Activated CD8-positive, alpha-beta memory T cell treated with anti-CD3 and anti-CD28 coated beads for 36 hours (primary cell): ENCODE results near the gene SFTPB. TPM values are rescaled to one million over a fixed set of nuclear protein-coding genes. Genes with fewer than 3 reads are reported as not detected.
"Not testable (repeated sequence)": the region's sequence is repeated elsewhere in the genome, so short reads cannot be mapped to it uniquely, and the experiment has no call there.

Experiments
- CTCF ChIA-PET: fragments of 350-600 bp; sonication (Branson Sonifier 250); formaldehyde crosslinking; loops from one replicate; lab custom pipeline; 2021; ENCODE audit warnings: antibody characterized with exemption; lab: Charles Lee
- POLR2A ChIA-PET: fragments of 350-600 bp; sonication (Branson Sonifier 250); formaldehyde crosslinking; loops from one replicate; lab custom pipeline; 2021; ENCODE audit warnings: antibody characterized with exemption; lab: Charles Lee
- total RNA-seq, 2 experiments: library from RNA; stranded (reverse); gene quantifications; one replicate each; pipeline ENCODE4 v1.2.3, GENCODE V29; 2021

The SFTPB gene
- not detected for total RNA-seq

- POLR2A ChIA-PET: no interaction called here
- CTCF ChIA-PET: interaction anchor here (0.5 to 1.4 kb wide), 2 partner anchors 31 to 152 kb away, joined by 3 to 4 read pairs; no protein-coding TSS in a partner anchor
These were observed at the start of gene SFTPB for GRCh38 chr2:85668009-85668856. SFTPB (minus strand) TSS chr2:85668199; CDS start chr2:85668183, 16 bp downstream.

- POLR2A ChIA-PET: no interaction called here
These were observed 49.5 kb upstream of the SFTPB start for GRCh38 chr2:85717308-85718008.

DNA sequence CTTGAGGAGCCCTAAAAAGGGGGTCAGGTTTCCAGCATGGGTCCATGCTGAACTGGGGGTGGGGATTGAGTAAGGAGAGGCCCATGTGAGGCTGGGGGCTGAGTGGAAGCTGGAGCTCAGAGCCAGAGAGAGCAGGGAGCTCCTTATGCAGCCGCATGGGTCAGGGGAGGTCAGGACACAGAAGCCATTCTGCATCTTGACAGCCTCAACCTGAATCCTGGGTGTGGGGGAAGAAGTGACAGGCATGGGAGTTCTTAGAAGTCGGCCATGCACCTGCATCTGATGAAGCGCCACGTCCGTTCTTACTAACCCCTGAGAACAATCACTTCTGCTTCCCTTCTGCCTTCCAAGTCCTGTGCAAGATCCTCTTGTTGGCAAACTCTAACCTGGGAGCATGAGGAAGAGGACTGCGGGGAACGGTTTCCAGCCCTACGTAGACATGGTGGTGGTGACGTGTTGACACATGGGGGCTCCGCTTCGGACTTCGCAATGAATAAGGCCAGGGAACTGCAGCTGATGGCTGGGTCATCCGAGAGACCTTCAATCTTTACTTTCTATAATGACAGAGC lies 48.4 kb upstream of the SFTPB start:
- ChIA-PET CTCF (no interaction called here), POLR2A (no interaction called here)

More at GRCh38 chr2:85717308-85718008, 49.5 kb upstream of the SFTPB start:
- CTCF ChIA-PET: interaction anchor here (1.3 kb wide), 1 partner anchor 80 kb away, joined by 3 read pairs; no protein-coding TSS in a partner anchor

GRCh38 chr2:85714841-85715240 lies 46.8 kb upstream of the SFTPB start:
- POLR2A ChIA-PET: no interaction called here

GRCh38 chr2:85714421-85714820 lies 46.4 kb upstream of the SFTPB start:
- CTCF ChIA-PET: interaction anchor here (0.6 to 1.5 kb wide), 3 partner anchors 9 to 266 kb away, joined by 3 to 4 read pairs (median 3); no protein-coding TSS in a partner anchor
- POLR2A ChIA-PET: not testable (repeated sequence)

More at GRCh38 chr2:85714841-85715240, 46.8 kb upstream of the SFTPB start:
- CTCF ChIA-PET: interaction anchor here (0.6 to 1.2 kb wide), 3 partner anchors 10 to 266 kb away, joined by 3 read pairs; no protein-coding TSS in a partner anchor

DNA sequence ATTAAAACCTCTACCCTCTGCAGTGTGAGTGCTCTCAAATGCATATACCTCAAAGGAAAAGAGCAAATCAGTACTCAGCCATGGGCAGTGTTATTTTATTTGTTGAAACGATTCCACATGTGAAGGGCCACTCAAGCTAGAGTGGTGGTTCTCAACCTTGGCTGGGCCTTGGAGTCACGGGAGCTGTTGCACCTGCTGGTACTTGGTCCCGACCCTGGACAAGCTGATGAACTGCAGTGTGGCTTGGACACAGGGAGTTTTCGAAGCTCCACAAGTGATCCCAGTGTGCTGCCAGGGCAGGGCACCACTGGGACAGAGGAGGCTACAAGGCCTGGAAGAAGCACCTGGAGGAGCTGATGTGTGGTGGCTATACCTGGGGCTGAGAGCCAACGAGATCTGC lies 45.8 kb upstream of the SFTPB start:
- ChIA-PET CTCF (interaction anchor here (1.5 to 1.6 kb wide), 2 partner anchors 16 to 101 kb away, joined by 3 to 4 read pairs; no protein-coding TSS in a partner anchor), POLR2A (no interaction called here)

GRCh38 chr2:85712849-85713612 lies 45.0 kb upstream of the SFTPB start:
- CTCF ChIA-PET: interaction anchor here (1.0 to 1.6 kb wide), 5 partner anchors 9 to 102 kb away, joined by 3 to 7 read pairs (median 3); no protein-coding TSS in a partner anchor
- POLR2A ChIA-PET: no interaction called here

DNA sequence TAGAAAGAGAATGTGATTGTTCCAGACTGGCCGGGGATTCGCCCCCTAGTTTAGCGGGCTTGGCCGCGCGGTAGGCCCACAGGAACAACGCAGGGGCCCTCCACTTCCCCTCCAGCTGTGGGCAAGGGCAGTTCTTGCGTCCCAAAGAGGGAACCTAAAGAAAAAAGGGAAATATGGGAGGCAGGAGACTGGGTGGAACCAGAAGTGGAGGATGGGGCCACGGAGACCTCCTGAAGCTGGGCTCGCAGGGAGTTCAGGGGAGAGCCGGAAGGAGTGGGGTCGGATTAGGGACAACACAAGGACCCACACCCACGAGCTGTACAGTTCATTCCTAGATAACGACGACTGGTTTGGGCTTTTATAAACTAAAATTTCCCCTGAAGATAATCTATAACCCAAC lies 44.3 kb upstream of the SFTPB start:
- ChIA-PET CTCF (interaction anchor here (1.0 to 1.6 kb wide), 4 partner anchors 8 to 102 kb away, joined by 3 to 7 read pairs (median 3); no protein-coding TSS in a partner anchor), POLR2A (no interaction called here)

GRCh38 chr2:85711578-85712060 lies 43.6 kb upstream of the SFTPB start:
- ChIA-PET CTCF (interaction anchor here (1.6 kb wide), 1 partner anchor 32 kb away, joined by 7 read pairs; no protein-coding TSS in a partner anchor), POLR2A (no interaction called here)

DNA sequence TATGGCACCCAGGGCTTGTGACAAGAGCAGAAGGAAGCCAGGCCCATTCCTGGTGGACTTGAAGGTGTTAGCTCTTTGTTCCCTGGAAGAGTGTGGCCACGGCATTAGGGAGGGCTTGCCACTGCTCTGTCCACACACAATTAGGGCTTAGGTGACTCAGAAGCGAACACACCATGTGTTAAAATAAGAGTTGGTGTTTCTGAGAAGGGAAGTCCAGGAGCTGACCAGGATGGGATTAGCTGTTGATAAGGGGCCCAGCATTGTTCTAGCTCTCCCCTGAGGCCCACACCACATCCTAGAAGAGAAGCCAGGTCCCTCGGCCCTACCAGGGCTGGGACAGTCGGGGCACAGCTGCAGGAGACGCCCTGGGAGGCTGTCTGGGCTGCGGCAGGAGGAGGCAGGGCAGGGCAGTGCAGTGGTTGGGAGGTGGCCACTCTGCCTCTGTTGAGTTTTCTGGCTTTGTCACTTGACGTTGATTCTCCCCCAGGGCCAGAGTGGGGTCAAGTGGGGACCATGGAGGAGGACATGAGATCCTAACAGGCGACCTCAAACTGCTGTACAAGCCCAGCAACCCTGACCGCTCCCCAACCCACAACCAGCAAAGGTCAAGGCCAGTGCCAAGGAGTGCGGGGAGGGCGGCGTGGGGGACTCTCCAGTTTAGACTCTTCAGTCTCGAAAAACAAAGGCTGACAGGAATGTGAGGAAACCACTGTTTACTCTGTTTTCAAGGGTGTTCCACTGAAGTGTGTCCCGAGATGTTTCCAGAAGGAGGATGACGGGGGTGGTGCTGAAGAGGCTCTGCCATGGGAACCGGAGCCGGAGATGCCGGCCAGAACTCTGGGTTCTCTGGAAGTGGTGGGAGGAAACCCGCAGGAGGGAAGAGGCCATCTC lies 42.9 kb upstream of the SFTPB start:
- ChIA-PET CTCF (interaction anchor here (0.6 to 1.2 kb wide), 4 partner anchors 27 to 116 kb away, joined by 3 read pairs; no protein-coding TSS in a partner anchor), POLR2A (no interaction called here)

DNA sequence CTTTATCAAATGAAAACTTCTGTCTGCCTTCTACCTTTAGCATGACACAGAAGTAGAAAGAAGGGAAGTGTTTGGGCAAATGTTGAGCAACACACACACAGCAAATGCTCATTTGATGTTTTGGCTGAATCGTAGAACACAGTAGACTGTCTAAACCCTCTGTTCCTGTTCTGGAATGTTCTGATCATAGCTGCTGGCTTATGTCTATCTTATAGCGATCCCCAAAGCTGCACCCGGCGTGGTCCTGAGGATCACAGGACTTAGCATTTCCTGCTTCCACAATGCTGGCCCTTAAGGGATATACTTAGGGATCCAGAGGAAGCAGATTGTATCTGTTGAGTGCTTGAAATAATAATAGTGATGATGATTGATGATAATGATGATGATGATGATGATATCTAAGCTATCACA lies 41.4 kb upstream of the SFTPB start:
- CTCF ChIA-PET: interaction anchor here (1.1 to 1.2 kb wide), 2 partner anchors 31 to 118 kb away, joined by 3 read pairs; no protein-coding TSS in a partner anchor
- POLR2A ChIA-PET: no interaction called here

DNA sequence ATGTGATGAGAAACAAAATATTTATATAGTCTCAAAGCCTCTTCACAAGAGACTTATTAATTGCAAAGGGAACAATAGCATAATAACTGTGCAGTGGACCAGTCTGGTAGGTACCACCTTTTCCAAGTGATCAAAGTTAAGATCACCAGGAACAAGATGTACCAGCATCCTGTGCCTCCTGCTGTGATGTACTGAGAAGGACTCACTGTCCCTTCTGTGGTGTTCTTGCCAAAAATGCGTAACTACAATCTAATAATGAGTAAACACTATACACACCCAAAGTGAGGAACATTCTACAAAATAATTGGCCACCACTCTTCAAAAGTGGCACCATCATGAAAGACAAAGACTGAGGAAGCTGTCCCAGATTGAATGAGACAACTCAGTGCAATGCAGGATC lies 40.6 kb upstream of the SFTPB start:
- POLR2A ChIA-PET: no interaction called here
- CTCF ChIA-PET: interaction anchor here (5.4 kb wide), 1 partner anchor 29 kb away, joined by 41 read pairs; no protein-coding TSS in a partner anchor

DNA sequence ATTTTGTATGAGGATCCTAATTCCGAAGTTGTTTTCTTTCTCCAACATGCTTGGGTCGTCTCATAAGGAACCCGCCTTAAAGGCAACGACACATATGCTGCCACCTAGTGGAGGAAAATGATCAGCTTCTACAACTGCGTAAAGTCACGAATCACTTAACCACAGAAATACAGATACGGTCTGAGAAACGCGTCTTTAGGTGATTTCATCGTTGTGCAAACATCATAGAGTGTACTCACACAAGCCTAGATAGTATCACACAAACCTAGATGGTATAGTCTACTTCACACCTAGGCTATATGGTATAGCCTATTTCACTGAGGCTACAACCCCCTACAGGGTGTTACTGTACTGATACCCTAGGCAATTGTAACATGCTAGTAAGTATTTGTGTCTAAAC lies 39.3 kb upstream of the SFTPB start:
- ChIA-PET POLR2A (interaction anchor here (0.8 to 1.0 kb wide), 2 partner anchors 13 to 399 kb away, joined by 3 to 5 read pairs; partner anchors contain the start of genes GNLY, POLR1A and PTCD3), CTCF (interaction anchor here (0.7 to 5.4 kb wide), 8 partner anchors 10 to 72 kb away, joined by 3 to 41 read pairs (median 4); no protein-coding TSS in a partner anchor)

- CTCF ChIA-PET: interaction anchor here (0.7 to 5.4 kb wide), 10 partner anchors 10 to 234 kb away, joined by 3 to 41 read pairs (median 3); no protein-coding TSS in a partner anchor
- POLR2A ChIA-PET: no interaction called here
These were observed 38.7 kb upstream of the SFTPB start for GRCh38 chr2:85706599-85707296.

- ChIA-PET CTCF (interaction anchor here (0.7 to 5.4 kb wide), 5 partner anchors 26 to 233 kb away, joined by 3 to 41 read pairs (median 3); no protein-coding TSS in a partner anchor), POLR2A (no interaction called here)
These were observed 38.1 kb upstream of the SFTPB start for GRCh38 chr2:85706063-85706462.

DNA sequence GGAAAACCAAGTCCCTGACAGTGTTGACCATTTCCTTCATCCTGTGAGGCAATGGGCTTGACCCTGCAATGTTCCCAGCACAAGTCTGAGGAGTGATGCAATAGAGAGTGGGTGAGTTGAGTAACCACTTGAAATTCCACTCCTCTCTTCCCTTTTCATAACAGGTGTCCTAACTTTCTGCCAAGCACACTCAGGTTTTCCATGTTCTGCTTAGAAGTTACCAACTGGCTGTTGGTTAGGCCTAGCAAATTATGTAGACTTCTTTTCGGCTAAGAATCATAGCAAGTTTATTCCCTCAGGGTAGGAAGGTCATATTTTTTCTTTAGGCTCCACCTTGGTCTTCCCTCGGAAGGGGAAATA lies 37.7 kb upstream of the SFTPB start:
- ChIA-PET POLR2A (no interaction called here), CTCF (interaction anchor here (0.6 to 5.4 kb wide), 5 partner anchors 10 to 159 kb away, joined by 3 to 41 read pairs (median 3); no protein-coding TSS in a partner anchor)
